ENCODE measurements around the gene LIN9.
A peak's percentile ranks its signal among the peaks of the same experiment; 100 is the strongest.
"Not testable (repeated sequence)": the region's sequence is repeated elsewhere in the genome, so short reads cannot be mapped to it uniquely, and the experiment has no call there.

The LIN9 gene

GRCh38 chr1:226211181-226211821, 97.7 kb downstream of the LIN9 start:
- no peak for DNase-seq (ENCODE audit: low read depth)

GRCh38 chr1:226210571-226211176, 98.3 kb downstream of the LIN9 start:
- no peak for DNase-seq (ENCODE audit: low read depth)

- DNase-seq (ENCODE audit: low read depth) = no peak
Measured at GRCh38 chr1:226209307-226210059, 99.5 kb downstream of the LIN9 start.

- DNase-seq (ENCODE audit: low read depth) = no peak
Measured at GRCh38 chr1:226207048-226207447, 101.9 kb downstream of the LIN9 start.

DNA sequence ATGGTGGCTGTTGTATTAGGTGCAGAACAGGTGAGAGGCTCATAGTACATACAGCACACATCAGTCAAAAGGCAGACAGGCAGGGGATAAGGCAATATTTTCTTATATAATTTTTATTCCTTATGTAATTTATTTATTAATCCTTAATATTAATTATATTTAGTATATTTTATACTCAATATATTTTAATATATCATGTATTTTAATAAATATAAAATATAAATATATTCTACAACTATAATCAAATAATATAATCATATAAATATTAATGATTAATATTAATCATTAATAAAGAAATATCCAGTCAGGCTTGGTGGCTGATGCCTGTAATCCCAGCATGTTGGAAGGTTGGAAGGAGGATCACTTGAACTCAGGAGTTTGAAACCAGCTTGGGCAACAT, 104.8 kb downstream of the LIN9 start:
- DNase-seq (ENCODE audit: low read depth) = no peak

- DNase-seq (ENCODE audit: low read depth) = no peak
Measured at GRCh38 chr1:226203655-226204054, 105.3 kb downstream of the LIN9 start.

GRCh38 chr1:226203240-226203639, 105.7 kb downstream of the LIN9 start:
- no peak for DNase-seq (ENCODE audit: low read depth)

DNA sequence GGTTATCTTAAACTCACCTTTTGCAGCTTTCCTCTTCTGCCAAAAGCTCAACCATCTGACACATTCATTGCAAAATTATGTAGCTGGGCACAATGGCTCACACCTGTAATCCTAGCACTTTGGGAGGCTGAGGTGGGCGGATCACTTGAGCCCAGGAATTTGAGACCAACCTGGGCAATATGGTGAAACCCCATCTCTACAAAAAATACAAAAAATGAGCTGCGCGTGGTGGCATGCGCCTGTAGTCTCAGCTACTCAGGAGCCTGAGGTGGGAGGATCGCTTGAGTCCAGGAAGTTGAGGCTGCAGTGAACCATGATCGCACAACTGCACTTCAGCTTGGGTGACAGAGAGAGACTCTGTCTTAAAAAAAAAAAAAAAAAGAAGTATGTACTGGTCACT, 106.3 kb downstream of the LIN9 start:
- DNase-seq (ENCODE audit: low read depth) = not testable (repeated sequence)

- no peak for DNase-seq (ENCODE audit: low read depth)
Measured at GRCh38 chr1:226202246-226202645, 106.7 kb downstream of the LIN9 start.

- no peak for DNase-seq (ENCODE audit: low read depth)
Measured at GRCh38 chr1:226201029-226201593, 107.9 kb downstream of the LIN9 start.

DNA sequence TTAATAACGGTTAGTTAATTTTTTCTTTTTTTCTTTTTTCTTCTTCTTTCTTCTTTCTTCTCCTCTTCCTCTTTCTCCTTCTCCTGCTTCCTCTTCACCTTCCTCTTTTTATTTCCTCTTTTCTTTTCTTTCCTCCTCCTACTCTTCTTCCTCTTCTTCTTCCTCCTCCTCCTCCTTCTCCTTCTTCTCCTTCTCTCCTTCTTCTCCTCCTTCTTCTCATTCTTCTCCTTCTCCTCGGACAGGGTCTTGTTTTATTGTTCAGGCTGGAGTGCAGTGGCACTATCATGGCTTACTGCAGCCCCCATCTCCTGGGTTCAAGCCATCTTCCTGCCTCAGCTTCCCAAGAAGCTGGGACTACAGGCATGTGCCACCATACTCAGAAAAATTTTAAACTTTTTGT, 109.0 kb downstream of the LIN9 start:
- no peak for DNase-seq (ENCODE audit: low read depth)

- no peak for DNase-seq (ENCODE audit: low read depth)
Measured at GRCh38 chr1:226195144-226195543, 113.8 kb downstream of the LIN9 start.

GRCh38 chr1:226187380-226187779, 121.6 kb downstream of the LIN9 start:
- DNase-seq (ENCODE audit: low read depth) = no peak

DNA sequence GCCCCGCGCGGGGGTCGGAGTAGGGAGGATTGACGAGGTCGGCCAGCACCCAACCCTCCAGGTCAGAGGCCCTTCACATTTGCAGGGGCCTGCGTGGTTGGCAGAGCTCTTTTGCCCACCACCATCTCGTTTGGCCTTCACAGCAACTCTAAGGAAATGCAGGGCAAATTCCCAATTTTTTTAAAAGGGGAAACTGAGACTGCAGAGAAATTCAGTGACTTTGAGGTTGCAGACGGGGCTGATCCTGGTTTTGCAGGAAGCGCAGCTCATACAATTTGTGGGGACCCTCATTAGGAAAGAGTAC, 122.0 kb downstream of the LIN9 start:
- DNase-seq (ENCODE audit: low read depth) = no peak

DNA sequence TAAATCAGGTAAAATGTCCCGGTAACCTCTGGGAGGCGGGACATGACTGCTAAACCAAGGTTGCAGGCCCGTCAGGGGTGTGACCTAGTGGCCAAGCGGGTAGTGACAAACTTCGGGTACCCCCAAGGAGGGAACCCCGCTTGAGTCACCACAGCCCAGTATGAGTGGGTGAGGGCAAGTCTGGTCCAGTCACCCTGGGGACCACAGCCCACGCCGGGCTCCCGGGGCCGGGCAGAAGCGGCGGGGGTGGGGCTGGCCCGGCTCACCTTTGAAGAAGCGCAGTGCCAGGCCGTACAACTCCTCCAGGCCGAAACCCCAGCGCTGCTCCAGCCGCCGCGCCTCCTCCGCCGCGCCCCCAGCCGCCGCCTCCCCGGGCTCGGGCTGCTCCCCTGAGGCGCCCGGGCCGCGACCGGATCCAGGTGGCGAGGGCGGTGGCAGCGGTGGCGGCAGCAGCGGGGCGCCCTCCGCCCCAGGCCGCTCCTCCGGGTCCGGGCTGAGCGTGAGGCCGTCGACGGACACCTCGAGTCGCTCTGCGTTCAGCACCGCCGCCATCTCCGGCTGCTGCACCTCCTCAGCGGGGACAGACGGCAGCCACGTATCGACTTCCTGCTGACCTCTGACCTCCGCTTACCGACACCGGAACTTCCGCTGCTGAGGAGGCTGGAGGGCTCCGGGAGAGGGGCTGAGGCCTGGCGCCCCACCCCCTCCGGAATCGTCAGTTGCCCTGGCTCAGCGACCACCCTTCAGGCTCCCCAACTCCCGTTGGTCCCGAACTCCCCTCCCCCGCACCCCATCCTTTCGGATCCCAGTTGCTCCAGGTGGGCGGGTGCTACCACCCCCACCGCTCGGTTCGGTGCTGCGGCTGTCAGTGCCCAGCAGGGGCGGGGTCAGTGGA, 122.6 kb downstream of the LIN9 start, which contains the start of gene ACBD3:
Gene ACBD3, minus strand, starts transcription at position 618 of the 895 bp plus-strand sequence. Its CDS starts 66 bp downstream, at position 552.
- DNase-seq (ENCODE audit: low read depth) = peak; percentile 69

DNA sequence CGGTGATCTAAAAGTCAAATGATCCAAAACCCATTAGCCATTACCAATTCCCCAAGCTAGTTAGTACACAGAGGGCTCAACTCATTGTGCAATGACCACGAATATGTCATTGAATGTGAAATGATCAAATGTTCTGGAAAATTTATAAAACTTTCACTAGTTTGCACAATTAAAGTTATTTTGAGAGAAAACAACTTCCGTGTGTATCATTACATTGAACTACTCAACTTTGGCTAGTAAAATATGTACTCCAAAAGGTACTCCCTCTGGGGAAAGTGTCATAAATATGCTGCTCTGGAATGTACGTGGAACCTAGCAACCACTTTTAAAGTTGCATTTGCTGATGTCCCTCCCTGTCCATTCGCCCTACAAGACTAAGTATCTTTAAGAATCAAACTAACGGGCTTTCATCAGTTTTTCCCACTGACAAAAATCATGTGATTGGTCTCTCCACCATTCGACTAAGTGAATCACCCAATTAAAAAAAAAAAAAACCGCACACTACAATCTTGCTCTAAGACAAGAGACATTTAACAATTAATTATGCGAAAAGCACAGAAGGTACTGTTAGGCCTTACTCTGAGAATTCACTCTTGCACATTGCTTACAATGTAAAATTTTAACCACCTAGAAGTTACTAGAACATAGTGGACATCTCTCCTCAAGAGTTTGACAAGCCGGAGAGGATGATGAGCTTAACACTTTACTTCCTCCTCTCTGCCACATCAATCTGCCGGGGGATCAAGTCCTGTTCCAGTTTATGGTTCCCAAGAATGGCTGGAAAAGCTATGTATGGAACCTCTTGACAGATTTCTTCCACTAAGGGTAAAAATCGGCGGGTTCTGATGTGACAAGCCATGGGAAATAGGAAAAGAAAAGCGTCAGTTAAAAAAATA, 123.6 kb downstream of the LIN9 start:
- DNase-seq (ENCODE audit: low read depth) = no peak

- DNase-seq (ENCODE audit: low read depth) = no peak
Measured at GRCh38 chr1:226181996-226182714, 126.8 kb downstream of the LIN9 start.

Data from activated T-cell treated with anti-CD3 and anti-CD28 coated beads for 1 hour (primary cell).